RWPE2 (cell line): Measurements from ENCODE around the gene BANF1.

Source experiments
- ATAC-seq: fragments of 200-7000 bp; cut with Tn5 transposase; 3 replicates; pipeline ENCODE4 v1.9.1; 2021; ENCODE audit warnings: low read depth
- DNase-seq: peaks from one replicate; pipeline ENCODE4 v3.0.0-alpha.2; 2020; ENCODE audit warnings: low spot score
- H3K27ac ChIP-seq: fragments of 450-650 bp; 2 replicates; pipeline ENCODE4 v1.5.1; 2017; ENCODE audit warnings: mild to moderate bottlenecking; ENCODE audit not compliant: poor library complexity, severe bottlenecking
- H3K27me3 ChIP-seq: fragments of 250-450 bp; sonication (Bioruptor Pico); 2 replicates; pipeline ENCODE4 v1.5.1; 2021; ENCODE audit warnings: mild to moderate bottlenecking, moderate library complexity; ENCODE audit not compliant: insufficient read depth, poor library complexity, severe bottlenecking
- H3K36me3 ChIP-seq: fragments of 250-450 bp; sonication (Bioruptor Pico); 2 replicates; pipeline ENCODE4 v1.5.1; 2020; ENCODE audit warnings: low read depth, mild to moderate bottlenecking, moderate library complexity
- H3K4me1 ChIP-seq: fragments of 250-450 bp; sonication (Bioruptor Pico); 2 replicates; pipeline ENCODE4 v1.5.1; 2021; ENCODE audit warnings: mild to moderate bottlenecking, moderate library complexity; ENCODE audit not compliant: insufficient read depth, poor library complexity, severe bottlenecking
- H3K4me3 ChIP-seq: fragments of 250-450 bp; sonication (Bioruptor Pico); 2 replicates; pipeline ENCODE4 v1.5.1; 2021; ENCODE audit warnings: mild to moderate bottlenecking, moderate library complexity; ENCODE audit not compliant: severe bottlenecking
- H3K9me3 ChIP-seq: fragments of 250-450 bp; sonication (Bioruptor Pico); 2 replicates; pipeline ENCODE4 v1.5.1; 2021; ENCODE audit warnings: mild to moderate bottlenecking, moderate library complexity; ENCODE audit not compliant: severe bottlenecking
- TF ChIP-seq, protein P1 (sequence below): fragments of 450-650 bp; IDR thresholded peaks from one replicate; pipeline ENCODE4 v1.5.1; 2017; ENCODE audit warnings: mild to moderate bottlenecking, moderate library complexity; ENCODE audit not compliant: poor library complexity, severe bottlenecking

Gene BANF1

DNA sequence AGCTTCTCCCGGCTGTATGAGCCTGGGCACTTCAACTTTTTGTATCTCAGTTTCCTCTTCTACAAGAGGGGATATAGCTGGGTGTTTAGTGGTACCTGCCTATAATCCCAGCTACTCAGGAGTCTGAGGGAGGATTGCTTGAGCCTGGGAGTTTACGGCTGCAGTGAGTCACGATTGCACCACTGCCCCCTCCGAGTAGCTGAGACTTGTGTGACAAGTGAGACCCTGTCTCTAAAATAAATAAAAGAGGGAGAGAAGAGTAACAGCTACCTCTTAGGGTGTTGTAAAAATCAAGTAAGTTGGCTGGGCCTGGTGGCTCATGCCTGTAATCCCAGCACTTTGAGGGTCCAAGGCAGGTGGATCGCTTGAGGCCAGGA lies 34.0 kb downstream of the BANF1 start:
- H3K4me3 ChIP-seq = no peak overlapping the region
- ATAC-seq (no peak), DNase-seq (no peak)
- H3K9me3 ChIP-seq = no peaks in the 10 kb centered on the region
- H3K27me3 ChIP-seq = no peaks in the 10 kb centered on the region
- H3K4me1 ChIP-seq = no peaks in the 10 kb centered on the region
- H3K36me3 ChIP-seq = no peaks in the 10 kb centered on the region
- TF ChIP-seq, protein P1, sequence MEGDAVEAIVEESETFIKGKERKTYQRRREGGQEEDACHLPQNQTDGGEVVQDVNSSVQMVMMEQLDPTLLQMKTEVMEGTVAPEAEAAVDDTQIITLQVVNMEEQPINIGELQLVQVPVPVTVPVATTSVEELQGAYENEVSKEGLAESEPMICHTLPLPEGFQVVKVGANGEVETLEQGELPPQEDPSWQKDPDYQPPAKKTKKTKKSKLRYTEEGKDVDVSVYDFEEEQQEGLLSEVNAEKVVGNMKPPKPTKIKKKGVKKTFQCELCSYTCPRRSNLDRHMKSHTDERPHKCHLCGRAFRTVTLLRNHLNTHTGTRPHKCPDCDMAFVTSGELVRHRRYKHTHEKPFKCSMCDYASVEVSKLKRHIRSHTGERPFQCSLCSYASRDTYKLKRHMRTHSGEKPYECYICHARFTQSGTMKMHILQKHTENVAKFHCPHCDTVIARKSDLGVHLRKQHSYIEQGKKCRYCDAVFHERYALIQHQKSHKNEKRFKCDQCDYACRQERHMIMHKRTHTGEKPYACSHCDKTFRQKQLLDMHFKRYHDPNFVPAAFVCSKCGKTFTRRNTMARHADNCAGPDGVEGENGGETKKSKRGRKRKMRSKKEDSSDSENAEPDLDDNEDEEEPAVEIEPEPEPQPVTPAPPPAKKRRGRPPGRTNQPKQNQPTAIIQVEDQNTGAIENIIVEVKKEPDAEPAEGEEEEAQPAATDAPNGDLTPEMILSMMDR = no peak
- H3K27ac ChIP-seq = no peak overlapping the region

DNA sequence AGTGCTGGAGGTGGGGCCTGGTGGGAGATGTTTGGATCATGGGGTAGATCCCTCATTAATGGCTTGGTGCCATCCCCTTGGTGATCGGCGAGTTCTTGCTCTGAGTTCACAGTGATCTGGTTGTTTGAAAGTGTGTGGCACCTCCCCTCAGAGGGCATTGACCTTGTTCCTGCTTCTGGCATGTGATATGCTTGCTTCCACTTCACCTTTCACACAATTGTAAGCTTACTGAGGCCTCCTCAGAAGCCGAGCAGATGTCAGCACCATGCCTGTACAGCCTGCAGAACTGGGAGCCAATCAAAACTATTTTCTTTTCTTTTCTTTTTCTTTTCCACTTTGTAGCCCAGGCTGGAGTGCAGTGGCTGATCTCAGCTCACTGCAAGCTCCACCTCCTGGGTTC lies 35.0 kb downstream of the BANF1 start:
- Histone ChIP-seq H3K4me1 (no peaks in the 10 kb centered on the region), H3K27ac (no peak overlapping the region), H3K9me3 (no peaks in the 10 kb centered on the region), H3K4me3 (no peak overlapping the region), H3K27me3 (no peaks in the 10 kb centered on the region), H3K36me3 (no peaks in the 10 kb centered on the region)
- ATAC-seq (no peak), DNase-seq (no peak)
- TF ChIP-seq, protein P1 = no peak

DNA sequence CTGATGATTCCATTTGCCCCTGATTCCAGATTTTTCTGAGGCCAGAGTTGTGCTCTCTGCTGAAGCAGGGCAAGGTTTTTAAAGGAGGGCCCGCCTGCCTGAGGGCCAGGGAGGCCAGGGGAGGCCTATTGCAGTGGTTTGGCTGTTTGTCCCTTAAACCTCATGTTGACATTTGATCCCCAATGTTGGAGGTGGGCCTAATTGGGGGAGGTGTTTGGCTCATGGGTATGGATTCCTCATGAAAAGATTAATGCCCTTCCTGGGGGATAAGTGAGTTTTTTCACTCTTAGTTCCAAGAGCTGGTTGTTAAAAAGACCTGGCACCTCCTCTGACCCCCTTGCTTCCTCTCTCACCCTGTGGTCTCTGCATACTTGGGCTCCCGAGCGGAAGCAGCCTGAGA lies 37.5 kb downstream of the BANF1 start:
- DNase-seq (no peak), ATAC-seq (no peak)
- H3K36me3 ChIP-seq = no peaks in the 10 kb centered on the region
- no peaks in the 10 kb centered on the region for H3K4me1 ChIP-seq
- TF ChIP-seq, protein P1 = no peak
- no peaks in the 10 kb centered on the region for H3K27me3 ChIP-seq
- H3K9me3 ChIP-seq = no peaks in the 10 kb centered on the region
- no peak overlapping the region for H3K27ac ChIP-seq
- H3K4me3 ChIP-seq = no peak overlapping the region

DNA sequence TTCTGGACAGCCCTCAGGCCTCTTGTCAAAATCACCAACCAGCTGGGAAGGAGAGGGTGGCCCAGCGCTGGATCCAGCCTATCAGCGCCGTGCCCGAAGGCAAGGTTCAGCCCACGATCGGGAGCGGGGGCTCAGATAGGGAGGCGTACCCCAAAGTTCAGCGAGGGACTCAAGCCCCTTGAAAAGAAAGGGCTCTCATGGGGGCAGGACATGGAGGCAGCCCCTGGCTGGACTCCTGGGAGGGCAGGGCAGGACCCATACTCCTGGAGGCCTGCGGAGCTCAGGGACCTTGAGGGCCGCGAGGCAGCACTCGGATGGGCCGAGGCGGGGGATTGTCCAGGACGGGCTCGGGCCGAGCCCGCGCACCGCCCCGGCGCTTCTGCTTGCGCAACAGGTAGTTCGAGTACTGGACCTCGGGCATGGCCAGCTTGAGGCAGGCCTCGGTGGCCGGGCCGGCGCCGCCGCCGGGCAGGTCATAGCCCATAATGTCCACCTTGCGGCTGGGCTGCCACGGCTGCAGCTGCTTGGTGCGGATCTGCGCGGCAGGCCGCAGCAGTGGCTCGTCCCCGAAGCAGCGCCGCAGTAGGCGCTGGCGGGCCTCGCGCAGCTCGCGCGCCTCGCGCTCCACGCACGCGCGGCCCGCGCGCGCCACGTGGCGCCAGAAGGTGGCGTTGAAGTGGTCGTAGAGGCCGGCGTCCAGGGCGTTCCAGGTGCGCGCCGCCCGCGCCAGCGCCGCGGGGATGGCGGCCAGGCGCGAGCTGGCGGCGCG lies 40.1 kb downstream of the BANF1 start:
- no peak for ATAC-seq
- Histone ChIP-seq H3K4me1 (no peaks in the 10 kb centered on the region), H3K36me3 (no peaks in the 10 kb centered on the region), H3K27me3 (no peaks in the 10 kb centered on the region), H3K4me3 (no peak overlapping the region), H3K9me3 (no peaks in the 10 kb centered on the region), H3K27ac (no peak overlapping the region)
- no peak for DNase-seq
- TF ChIP-seq, protein P1 = no peak
